GM21423 (cell line): ENCODE measurements around the gene ADORA2A.

Source experiments
- ATAC-seq: cut with Tn5 transposase; IDR thresholded peaks from one replicate; pipeline ENCODE4 v1.9.1; 2021; ENCODE audit warnings: mild to moderate bottlenecking, moderate library complexity; ENCODE audit not compliant: unreplicated experiment

Gene ADORA2A

DNA sequence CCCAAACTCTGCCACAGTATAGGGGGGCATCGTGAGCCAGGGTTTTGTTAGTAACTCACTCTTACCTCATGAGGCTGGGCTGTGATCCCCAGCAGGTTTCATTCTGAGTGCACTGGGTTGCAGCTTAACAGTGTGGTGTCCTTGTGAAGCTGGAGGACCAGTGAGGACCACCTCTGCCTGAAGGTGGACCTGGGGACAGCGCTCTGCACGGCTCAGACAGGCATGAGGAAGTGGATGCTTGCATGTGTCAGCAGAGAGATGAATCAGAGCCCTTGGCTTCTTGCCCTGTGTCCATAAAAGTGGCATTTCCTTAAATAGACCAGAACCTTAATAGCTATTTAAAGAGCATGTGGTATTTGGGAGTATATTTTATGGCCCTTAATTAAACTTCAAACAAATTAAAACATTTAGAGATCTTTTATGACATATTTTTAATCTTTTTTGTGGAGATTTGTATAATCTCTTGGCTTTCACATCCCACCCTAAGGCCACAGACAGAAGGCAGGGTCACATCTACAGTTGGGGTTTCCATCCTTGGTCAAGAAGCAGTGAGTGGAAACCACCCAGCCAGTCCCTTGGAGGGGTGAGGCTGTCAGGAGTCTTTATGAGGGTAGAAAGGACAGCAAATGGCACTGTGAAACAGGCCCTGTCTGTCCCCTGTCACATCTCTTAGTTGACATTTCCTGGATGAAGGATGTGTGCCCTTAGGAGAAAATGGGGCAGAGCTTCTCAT is 24.8 kb upstream of the ADORA2A start:
- peak; percentile 41 for ATAC-seq

DNA sequence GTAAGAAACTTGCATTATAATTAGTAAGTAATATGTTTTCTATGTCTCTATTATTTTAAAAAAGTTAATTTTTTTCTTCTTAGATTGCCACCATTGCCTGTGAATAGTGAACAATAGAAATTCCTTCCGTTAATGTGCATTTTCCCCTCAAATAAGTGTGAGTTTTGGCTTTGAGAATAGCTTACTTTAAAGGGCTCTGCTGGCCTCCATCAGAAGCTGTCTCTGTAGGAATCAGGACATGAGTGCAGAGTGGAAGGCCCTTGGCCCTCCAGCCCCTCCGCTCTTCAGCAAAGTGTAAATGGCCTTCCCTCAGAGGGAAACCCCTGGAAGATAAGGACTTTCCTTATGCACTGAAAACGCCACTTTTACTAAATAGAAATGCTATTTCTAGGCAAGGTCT is 24.1 kb upstream of the ADORA2A start:
- no peak for ATAC-seq

GRCh38 chr22:24404561-24405275 is 22.7 kb upstream of the ADORA2A start:
- ATAC-seq: no peak

DNA sequence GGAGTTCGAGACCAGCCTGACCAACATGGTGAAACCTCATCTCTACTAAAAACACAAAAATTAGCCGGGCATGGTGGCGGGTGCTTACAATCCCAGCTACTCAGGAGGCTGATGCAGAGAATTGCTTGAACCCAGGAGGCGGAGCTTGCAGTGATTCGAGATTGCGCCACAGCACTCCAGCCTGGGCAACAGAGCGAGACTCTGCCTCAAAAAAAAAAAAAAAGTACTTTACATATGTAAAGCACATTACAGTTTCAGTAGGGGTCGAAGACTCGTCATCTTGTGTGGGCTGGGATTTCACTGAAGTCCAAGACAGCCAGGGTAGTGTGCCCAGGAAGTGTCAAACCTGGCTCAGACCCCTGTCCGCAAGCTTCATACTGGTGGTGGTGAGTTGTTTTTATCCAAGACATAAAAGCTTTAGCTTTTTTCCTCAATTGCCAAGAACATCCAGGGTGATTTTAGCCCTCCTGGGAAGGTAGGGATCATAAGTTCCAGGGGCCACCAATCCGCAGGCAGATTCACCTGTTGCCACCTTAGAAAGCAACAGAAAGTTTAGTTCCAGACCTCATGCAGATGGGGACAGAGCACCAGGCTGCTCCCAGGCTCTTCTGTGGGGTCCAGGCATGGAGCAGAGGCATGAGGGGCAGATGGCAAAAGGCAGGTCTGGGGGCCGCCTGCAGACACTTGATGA is 21.6 kb upstream of the ADORA2A start:
- ATAC-seq: no peak

- no peak for ATAC-seq
These were observed 20.8 kb upstream of the ADORA2A start for GRCh38 chr22:24406322-24407277.

GRCh38 chr22:24407278-24407665 is 20.1 kb upstream of the ADORA2A start:
- no peak for ATAC-seq

DNA sequence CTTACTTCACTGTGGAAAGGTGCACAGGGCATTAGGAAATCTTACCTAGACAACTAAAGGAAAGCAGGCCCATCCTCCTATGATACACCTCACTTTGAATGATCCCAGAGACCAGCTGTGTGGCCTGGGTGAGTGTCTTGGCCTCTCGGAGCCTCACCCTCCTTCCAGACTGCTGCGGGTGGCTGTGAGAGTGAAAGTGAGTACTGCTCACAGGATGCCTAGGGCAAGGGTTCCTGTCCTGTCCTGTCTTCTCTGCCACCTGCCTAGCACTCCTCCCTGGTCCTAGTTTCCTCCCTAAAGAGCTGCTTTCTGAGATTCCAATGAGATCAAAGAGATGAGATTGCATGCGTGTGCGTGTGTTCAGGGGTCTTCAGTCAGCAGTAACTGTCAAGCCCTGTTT is 19.5 kb upstream of the ADORA2A start:
- ATAC-seq: no peak

GRCh38 chr22:24408630-24409029 is 18.8 kb upstream of the ADORA2A start:
- no peak for ATAC-seq

- no peak for ATAC-seq
These were observed 17.7 kb upstream of the ADORA2A start for GRCh38 chr22:24409707-24410106.

GRCh38 chr22:24410110-24410856 is 17.1 kb upstream of the ADORA2A start:
- ATAC-seq: no peak

DNA sequence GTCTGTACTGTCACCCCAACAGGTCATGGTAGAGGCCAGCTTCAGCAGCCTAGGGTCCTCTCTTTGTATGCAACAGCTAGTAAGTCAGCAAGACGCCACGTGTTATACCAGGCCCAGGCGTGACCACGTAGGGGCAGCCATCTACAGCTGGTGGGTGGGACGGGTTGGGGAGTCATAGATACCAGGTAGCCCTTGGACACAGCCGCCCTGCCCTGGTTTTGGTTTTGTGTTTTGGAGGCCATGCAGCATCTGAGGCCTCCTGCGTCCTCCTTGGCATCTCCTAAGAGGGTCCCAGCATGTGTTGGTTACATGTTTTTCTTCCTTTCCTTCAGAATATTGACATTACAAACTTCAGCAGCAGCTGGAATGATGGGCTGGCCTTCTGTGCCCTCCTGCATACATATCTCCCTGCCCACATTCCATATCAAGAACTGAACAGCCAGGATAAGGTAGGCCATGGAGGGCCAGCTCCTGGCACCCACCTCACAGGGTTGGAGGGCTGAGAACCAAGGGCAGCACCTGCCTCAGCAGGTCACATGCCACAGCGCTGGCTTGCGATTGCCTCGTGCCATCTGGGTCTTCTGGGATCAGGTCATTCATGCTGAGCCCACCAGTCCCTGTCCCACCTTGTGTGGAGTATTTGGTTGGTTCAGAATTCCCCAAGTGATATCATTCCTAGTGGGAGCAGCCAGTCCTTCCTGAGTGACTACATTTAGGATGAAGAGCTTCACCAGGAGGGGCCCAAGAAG is 16.0 kb upstream of the ADORA2A start:
- no peak for ATAC-seq

- no peak for ATAC-seq
These were observed 15.1 kb upstream of the ADORA2A start for GRCh38 chr22:24412274-24412673.

DNA sequence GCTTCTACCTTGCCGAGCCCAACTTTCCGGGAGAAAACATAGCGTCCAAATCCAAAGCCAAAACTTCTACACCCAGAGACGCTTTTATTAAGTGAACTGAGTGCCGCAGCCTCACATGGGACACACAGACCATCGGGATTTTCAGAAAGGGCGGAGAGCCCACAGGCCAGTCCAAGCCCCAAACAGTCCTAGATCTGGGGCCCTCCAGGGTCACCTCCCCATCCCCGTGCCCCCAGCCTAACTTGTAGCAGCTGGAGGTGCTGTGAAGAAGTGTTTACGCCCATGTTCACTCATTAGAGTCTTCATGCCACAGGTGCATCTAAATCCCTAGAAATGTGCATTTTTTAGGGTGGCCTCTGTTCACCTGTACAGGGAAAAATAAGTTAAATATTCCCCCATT is 14.1 kb upstream of the ADORA2A start:
- ATAC-seq: no peak

DNA sequence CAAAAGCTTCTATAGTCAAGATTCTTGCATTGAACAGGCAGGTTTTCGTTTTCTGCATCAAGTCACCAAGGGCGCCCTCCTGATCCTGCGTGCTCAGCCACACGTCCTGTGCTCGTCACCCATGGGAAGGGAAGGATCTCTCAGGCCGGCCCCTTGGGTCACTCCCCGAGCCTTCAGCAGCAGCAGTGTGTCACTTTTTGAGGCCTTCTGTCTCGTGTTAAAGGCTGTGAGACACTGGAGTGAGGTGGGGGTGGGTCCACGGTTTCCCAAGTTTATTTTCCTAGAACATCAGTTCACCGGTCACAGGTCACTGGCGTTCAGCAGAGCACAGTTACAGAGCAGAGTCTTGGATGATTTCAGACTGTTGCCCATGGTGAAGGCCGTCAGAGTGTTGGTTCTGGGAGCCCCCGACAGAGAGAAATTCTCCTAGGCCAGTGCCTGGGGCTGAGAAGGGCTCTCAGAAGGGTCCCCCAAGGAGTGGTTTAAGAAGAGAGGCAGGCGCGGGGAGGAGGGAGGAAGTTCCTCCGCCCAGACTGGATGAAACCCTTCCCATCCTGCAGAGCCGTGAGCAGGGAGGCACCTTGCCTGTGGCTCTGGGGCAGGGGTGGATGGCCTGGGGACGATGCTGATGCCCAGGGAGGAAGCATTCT is 13.5 kb upstream of the ADORA2A start:
- no peak for ATAC-seq

GRCh38 chr22:24414523-24414922 is 12.9 kb upstream of the ADORA2A start:
- ATAC-seq: no peak

DNA sequence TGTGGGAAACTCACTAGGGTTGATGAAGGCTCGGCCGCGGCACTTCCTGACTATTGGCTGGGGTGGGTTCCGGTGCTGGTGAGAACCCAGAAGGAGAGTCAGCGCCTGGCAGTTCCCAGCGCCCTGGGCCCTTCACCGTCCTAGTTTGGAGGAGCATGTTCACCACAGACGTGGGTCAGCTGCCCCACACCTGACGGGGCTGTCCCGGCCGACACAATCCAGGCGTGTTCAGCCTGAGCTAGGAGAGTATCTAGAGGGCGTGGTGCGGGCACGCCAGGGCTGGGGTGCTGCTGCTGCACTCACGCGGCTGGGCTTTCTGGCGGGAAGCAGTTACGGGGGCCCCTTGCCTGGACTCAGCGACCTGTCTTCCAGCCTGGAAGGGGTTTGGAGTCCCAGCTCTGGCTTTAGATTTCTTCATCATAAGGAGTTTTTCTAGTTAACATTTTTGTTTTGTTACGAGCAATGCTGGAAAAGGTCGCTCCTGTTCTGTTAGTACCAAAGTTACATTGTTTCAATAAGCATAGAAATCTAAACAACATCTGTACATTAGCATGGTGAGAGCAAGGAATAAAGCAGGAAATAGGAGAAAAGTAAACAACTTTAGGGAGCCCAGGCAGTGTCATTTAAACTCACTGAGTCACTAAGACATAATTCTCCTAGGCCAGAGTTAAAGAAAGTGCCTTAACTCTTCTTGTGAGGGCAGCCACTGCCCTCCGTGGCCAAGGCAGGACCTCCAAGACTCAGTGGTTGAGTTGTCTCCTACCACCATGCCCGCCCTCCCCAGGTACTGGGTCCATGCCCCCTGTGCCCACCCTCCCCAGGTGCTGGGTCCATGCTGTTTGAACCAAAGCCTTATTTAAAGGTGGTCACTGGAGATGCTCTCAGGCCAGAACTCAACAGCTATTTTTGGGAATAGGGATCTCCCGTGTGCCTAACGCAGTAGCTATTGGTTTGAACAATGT is 12.1 kb upstream of the ADORA2A start:
- ATAC-seq: no peak

DNA sequence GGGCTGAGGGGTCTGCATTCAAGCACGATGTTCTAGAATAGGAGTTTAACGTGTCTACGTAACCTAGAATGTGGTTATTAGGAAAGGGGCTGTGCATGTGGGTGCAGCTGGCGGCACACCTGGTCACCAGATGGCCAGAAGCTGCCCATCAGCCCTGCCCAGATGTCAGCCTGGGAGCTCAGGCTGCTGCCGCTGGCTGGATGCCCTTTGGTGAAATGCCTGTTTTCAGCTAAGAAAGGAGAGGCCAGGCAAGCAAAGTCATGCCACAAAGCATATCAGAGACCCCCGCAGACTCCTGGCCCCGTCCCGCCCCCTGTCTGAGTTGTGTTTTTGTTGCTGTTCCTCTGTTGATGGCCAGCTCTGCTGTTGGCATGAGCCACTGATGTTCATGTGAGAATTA is 11.3 kb upstream of the ADORA2A start:
- ATAC-seq: no peak

DNA sequence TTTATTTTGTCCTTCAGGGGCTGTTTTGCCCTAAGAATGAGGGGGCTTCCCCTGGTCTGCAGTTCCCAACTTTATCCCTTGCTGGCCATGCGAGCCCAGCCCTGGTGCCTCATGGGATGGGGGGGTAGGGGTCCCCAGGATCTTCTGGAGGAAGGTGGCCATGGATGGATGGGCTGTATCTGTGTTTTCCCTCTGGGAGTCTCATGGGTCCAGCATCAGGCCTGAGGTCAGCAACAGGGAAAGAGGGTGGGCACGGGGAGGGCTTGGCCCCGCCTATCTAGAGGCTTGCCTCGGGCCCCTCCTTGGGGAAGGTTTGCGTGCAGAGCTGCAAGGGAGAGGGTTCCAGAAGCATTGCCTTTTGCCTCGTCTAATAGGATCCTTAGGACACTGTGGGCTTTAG is 10.8 kb upstream of the ADORA2A start:
- ATAC-seq: no peak
